RWPE1 (cell line): ENCODE data around the gene SMOC2.

Source experiments
- CTCF ChIA-PET: fragments of 350-600 bp; sonication (Branson Sonifier 250); formaldehyde crosslinking; extraction: SDS; loops from one replicate; lab custom pipeline; 2021; lab: Yijun Ruan, JAX
- POLR2A ChIA-PET: fragments of 400-600 bp; formaldehyde crosslinking; extraction: SDS; loops from one replicate; lab custom pipeline; 2020; ENCODE audit warnings: antibody characterized with exemption; ENCODE audit not compliant: low non-redundant PET; lab: Yijun Ruan, JAX
- DNase-seq: peaks from one replicate; pipeline ENCODE4 v3.0.0; 2012; ENCODE audit warnings: low spot score
- H3K27ac ChIP-seq: fragments of 450-650 bp; 2 replicates; pipeline ENCODE4 v1.5.1; 2017
- CTCF ChIP-seq: fragments of 450-650 bp; conservative IDR thresholded peaks from 2 replicates; pipeline ENCODE4 v1.5.1; 2017; ENCODE audit warnings: low read depth, mild to moderate bottlenecking

Gene SMOC2

GRCh38 chr6:168545428-168545827 is 104.4 kb downstream of the SMOC2 start:
- ChIA-PET POLR2A (no interaction called here), CTCF (interaction anchor here (0.7 kb wide), 1 partner anchor 29 kb away, joined by 5 read pairs; no protein-coding TSS in a partner anchor)
- H3K27ac ChIP-seq = no peak overlapping the region
- TF ChIP-seq CTCF = no peak
- no peak for DNase-seq

DNA sequence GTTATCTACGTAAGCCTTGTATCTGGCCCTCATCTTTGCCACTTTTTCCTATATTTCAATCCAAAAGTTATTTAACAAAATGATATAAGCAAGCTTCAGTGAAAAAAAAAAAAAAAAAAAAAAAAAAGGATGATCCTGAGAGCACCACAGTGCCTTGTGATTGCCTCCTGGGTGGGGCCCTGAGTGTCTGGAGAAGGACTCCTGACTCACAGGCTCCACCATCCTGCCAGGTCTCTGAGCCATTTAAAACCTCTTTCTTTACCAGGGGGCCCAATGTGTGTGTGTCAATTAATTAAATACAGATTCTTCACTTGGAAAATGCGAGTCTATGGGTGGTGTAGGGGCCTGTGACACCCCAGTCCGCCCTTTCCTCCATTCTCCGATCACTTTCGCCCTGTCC is 105.2 kb downstream of the SMOC2 start:
- TF ChIP-seq CTCF = no peak
- DNase-seq = peak; percentile 21
- no peak overlapping the region for H3K27ac ChIP-seq
- ChIA-PET POLR2A (no interaction called here), CTCF (no interaction called here)

DNA sequence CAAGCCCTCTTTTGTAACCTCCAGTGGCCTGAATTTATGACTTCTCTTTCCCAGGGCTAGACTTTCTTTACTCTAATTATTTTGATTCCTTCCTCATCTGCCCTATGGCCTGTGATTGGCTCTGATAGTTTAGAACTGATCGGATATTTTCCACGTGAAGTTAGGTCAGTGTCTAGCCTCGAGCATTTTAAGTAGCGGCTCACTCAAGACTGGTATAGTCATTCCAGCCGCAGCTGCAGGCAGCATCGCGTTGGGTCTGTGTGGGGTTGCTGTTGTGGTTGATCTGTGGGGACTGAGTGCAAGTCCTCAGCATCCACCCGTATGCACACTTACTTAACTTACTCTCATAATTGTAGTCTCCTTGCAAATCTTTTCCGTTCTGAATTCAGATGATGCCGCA is 105.7 kb downstream of the SMOC2 start:
- TF ChIP-seq CTCF = no peak
- DNase-seq = no peak
- POLR2A ChIA-PET = no interaction called here
- no peak overlapping the region for H3K27ac ChIP-seq
- CTCF ChIA-PET = no interaction called here

DNA sequence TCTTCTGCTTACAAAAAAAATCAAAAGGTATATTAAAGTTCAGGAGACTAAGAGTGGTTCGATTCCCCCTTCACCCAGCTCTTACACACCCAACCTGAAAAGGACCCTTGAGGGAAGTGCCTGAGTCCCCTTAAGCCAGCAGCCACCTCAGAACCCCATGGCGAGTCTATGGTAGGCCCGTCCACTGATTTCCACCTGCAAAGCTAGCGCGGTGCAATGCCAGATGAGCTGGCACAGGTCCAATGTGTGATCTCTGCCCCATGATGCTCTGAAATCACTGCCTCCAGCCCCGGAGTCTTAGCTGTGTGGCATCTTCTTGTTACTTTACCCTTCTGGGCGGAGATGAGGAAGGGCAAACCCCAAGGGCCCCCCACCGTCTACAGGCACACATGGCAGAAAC is 109.3 kb downstream of the SMOC2 start:
- ChIA-PET CTCF (interaction anchor here (0.6 kb wide), 1 partner anchor 1069 kb away, joined by 3 read pairs; no protein-coding TSS in a partner anchor), POLR2A (no interaction called here)
- no peak for TF ChIP-seq CTCF
- DNase-seq = no peak
- no peak overlapping the region for H3K27ac ChIP-seq

GRCh38 chr6:168554472-168554871 is 113.5 kb downstream of the SMOC2 start:
- ChIA-PET CTCF (no interaction called here), POLR2A (no interaction called here)
- H3K27ac ChIP-seq = no peak overlapping the region
- no peak for DNase-seq
- TF ChIP-seq CTCF = no peak

DNA sequence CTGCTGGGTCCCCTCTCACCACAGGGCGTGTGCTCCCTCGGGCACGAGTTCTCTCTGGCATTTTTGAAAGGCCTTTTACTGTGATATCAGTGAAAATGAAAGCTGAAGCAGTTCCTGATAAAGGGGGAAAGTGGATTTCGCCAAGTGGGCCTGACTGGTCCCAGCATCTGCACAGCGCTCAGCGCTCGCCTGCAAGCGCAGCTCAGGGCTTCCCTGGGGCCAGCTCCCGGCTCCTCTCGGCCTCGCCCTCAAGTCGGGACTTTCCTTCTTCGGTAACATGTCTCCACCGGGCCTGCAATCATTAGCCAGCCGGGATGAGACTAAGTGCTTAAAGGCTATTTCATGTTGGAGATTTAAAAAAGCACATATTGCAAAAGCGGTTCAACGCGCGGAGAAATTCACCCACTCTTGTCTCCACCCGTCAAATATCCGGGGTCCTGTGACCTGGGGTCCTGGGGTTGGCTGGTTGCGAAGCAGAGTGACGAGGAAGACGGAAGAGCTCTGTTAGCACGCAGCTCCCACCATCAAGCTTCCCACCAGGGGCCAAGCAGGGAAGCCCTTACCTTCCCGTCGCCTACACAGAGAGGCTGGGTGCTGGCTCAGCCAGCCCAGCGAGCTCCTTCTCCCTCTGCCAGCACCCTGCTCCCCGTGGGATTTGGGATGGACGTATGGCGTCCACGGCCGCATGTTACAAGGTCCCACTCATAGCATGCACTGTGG is 114.1 kb downstream of the SMOC2 start:
- no peak for DNase-seq
- TF ChIP-seq CTCF = no peak
- POLR2A ChIA-PET = no interaction called here
- no peak overlapping the region for H3K27ac ChIP-seq
- CTCF ChIA-PET = interaction anchor here (0.6 kb wide), 1 partner anchor 125 kb away, joined by 3 read pairs; no protein-coding TSS in a partner anchor
